Measurements from ENCODE around the gene EFS. TPM values are rescaled to one million over a fixed set of nuclear protein-coding genes. Genes with fewer than 3 reads are reported as not detected.
A peak's percentile ranks its signal among the peaks of the same experiment; 100 is the strongest.

The EFS gene
- total RNA-seq, 1 experiment from 2014 or later: not detected

GRCh38 chr14:23364164-23365035 lies 572 bp downstream of the EFS start:
- no peak for DNase-seq (ENCODE audit: low read depth)

GRCh38 chr14:23362200-23362599 lies 2.8 kb downstream of the EFS start:
- in situ Hi-C loops (cut with HindIII; ENCODE audit: low pct_unique_long_range_greater_than_20kb, low sequenced_read_pairs): no loop called here
- DNase-seq (ENCODE audit: low read depth): no peak

More at GRCh38 chr14:23364164-23365035, 572 bp downstream of the EFS start:
- in situ Hi-C loops (cut with HindIII; ENCODE audit: low pct_unique_long_range_greater_than_20kb, low sequenced_read_pairs): no loop called here

- in situ Hi-C loops (cut with HindIII; ENCODE audit: low pct_unique_long_range_greater_than_20kb, low sequenced_read_pairs): no loop called here
- DNase-seq (ENCODE audit: low read depth): no peak
Observed at GRCh38 chr14:23361763-23362162, 3.2 kb downstream of the EFS start.

- in situ Hi-C loops (cut with HindIII; ENCODE audit: low pct_unique_long_range_greater_than_20kb, low sequenced_read_pairs): no loop called here
- DNase-seq (ENCODE audit: low read depth): no peak
Observed at GRCh38 chr14:23361320-23361719, 3.7 kb downstream of the EFS start.

- in situ Hi-C loops (cut with HindIII; ENCODE audit: low pct_unique_long_range_greater_than_20kb, low sequenced_read_pairs): no loop called here
- DNase-seq (ENCODE audit: low read depth): no peak
Observed at GRCh38 chr14:23360496-23360895, 4.5 kb downstream of the EFS start.

GRCh38 chr14:23359722-23360447 lies 5.1 kb downstream of the EFS start:
- in situ Hi-C loops (cut with HindIII; ENCODE audit: low pct_unique_long_range_greater_than_20kb, low sequenced_read_pairs): no loop called here
- DNase-seq (ENCODE audit: low read depth): no peak

GRCh38 chr14:23359167-23359626 lies 5.8 kb downstream of the EFS start:
- in situ Hi-C loops (cut with HindIII; ENCODE audit: low pct_unique_long_range_greater_than_20kb, low sequenced_read_pairs): no loop called here
- DNase-seq (ENCODE audit: low read depth): no peak

- in situ Hi-C loops (cut with HindIII; ENCODE audit: low pct_unique_long_range_greater_than_20kb, low sequenced_read_pairs): no loop called here
Observed at GRCh38 chr14:23358553-23359166, 6.3 kb downstream of the EFS start.

GRCh38 chr14:23358042-23358441 lies 6.9 kb downstream of the EFS start:
- in situ Hi-C loops (cut with HindIII; ENCODE audit: low pct_unique_long_range_greater_than_20kb, low sequenced_read_pairs): no loop called here
- DNase-seq (ENCODE audit: low read depth): no peak

More at GRCh38 chr14:23358553-23359166, 6.3 kb downstream of the EFS start:
- no peak for DNase-seq (ENCODE audit: low read depth)

GRCh38 chr14:23357261-23357660 lies 7.7 kb downstream of the EFS start:
- in situ Hi-C loops (cut with HindIII; ENCODE audit: low pct_unique_long_range_greater_than_20kb, low sequenced_read_pairs): no loop called here
- DNase-seq (ENCODE audit: low read depth): no peak

GRCh38 chr14:23356662-23357061 lies 8.3 kb downstream of the EFS start:
- in situ Hi-C loops (cut with HindIII; ENCODE audit: low pct_unique_long_range_greater_than_20kb, low sequenced_read_pairs): no loop called here

GRCh38 chr14:23355871-23356435 lies 9.0 kb downstream of the EFS start:
- in situ Hi-C loops (cut with HindIII; ENCODE audit: low pct_unique_long_range_greater_than_20kb, low sequenced_read_pairs): no loop called here
- DNase-seq (ENCODE audit: low read depth): no peak

More at GRCh38 chr14:23356662-23357061, 8.3 kb downstream of the EFS start:
- DNase-seq (ENCODE audit: low read depth): no peak

GRCh38 chr14:23354990-23355389 lies 10.0 kb downstream of the EFS start:
- DNase-seq (ENCODE audit: low read depth): no peak
- in situ Hi-C loops (cut with HindIII; ENCODE audit: low pct_unique_long_range_greater_than_20kb, low sequenced_read_pairs): no loop called here

GRCh38 chr14:23353433-23353780 lies 11.6 kb downstream of the EFS start:
- no peak for DNase-seq (ENCODE audit: low read depth)
- in situ Hi-C loops (cut with HindIII; ENCODE audit: low pct_unique_long_range_greater_than_20kb, low sequenced_read_pairs): no loop called here

GRCh38 chr14:23352506-23353432 lies 12.2 kb downstream of the EFS start, which contains the start of gene SLC22A17:
TSS of gene SLC22A17 (minus strand) at chr14:23352887.
- DNase-seq (ENCODE audit: low read depth): peak; percentile 65
- in situ Hi-C loops (cut with HindIII; ENCODE audit: low pct_unique_long_range_greater_than_20kb, low sequenced_read_pairs): no loop called here

GRCh38 chr14:23351681-23352505 lies 13.1 kb downstream of the EFS start:
- no peak for DNase-seq (ENCODE audit: low read depth)
- in situ Hi-C loops (cut with HindIII; ENCODE audit: low pct_unique_long_range_greater_than_20kb, low sequenced_read_pairs): no loop called here
